SH-SY5Y (cell line): ENCODE measurements around the gene PPWD1.

ENCODE experiments used
- GATA2 ChIP-seq: IDR thresholded peaks from 2 replicates; pipeline ENCODE4 v1.6.1; 2011; ENCODE audit warnings: mild to moderate bottlenecking, low read depth, low read length
- GATA3 ChIP-seq: IDR thresholded peaks from 2 replicates; pipeline ENCODE4 v1.6.1; 2011; ENCODE audit warnings: low read depth, mild to moderate bottlenecking, low read length, moderate library complexity

DNA sequence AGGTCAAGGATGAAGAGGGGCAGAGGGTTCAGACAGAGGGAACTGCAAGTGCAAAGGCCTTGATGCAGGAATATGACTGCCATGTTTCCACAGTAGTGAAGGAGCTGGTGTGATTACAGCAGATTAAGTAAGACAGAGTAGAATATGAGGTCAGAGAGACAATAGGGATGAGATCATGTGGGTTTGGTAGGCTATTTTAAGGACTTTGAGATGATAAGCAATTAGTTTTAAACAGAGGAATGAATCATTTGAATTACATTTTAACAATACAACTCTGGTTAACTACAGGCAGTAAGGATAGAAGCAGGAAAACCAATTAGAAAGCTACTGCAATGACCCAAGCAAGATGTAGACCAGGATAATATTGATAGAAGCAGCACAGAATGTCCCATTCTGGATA lies 7.8 kb upstream of the PPWD1 start:
- no peak for TF ChIP-seq GATA2
- TF ChIP-seq GATA3 = no peak
